GM23248 (cell line): ENCODE results near the gene MARCHF3. TPM values are rescaled to one million over a fixed set of nuclear protein-coding genes. Genes with fewer than 3 reads are reported as not detected.

Experiments
- DNase-seq: peaks from one replicate; pipeline ENCODE4 v3.0.0-alpha.2; 2015
- H2AFZ ChIP-seq: fragments of 200-600 bp; sonication (generic); 2 replicates; pipeline ENCODE4 v1.6.1; 2016; ENCODE audit warnings: antibody characterized with exemption
- H3F3A ChIP-seq: fragments of 200-600 bp; sonication (generic); 2 replicates; pipeline ENCODE4 v1.6.1; 2016; ENCODE audit warnings: mild to moderate bottlenecking, antibody characterized with exemption, mixed run types; ENCODE audit not compliant: insufficient read depth
- H3K27ac ChIP-seq: fragments of 200-600 bp; sonication (generic); 2 replicates; pipeline ENCODE4 v1.5.1; 2016; ENCODE audit warnings: mild to moderate bottlenecking
- H3K27me3 ChIP-seq: fragments of 200-600 bp; sonication (generic); replicated peaks from 2 replicates; pipeline ENCODE4 v1.6.1; 2016; ENCODE audit warnings: mild to moderate bottlenecking; ENCODE audit not compliant: insufficient read depth
- H3K36me3 ChIP-seq: fragments of 200-600 bp; sonication (generic); 2 replicates; pipeline ENCODE4 v1.6.1; 2016; ENCODE audit warnings: low read depth, mild to moderate bottlenecking
- H3K4me1 ChIP-seq: fragments of 200-600 bp; sonication (generic); 2 replicates; pipeline ENCODE4 v1.6.1; 2016; ENCODE audit warnings: mild to moderate bottlenecking; ENCODE audit not compliant: insufficient read depth
- H3K4me2 ChIP-seq: fragments of 200-600 bp; sonication (generic); one replicate; pipeline ENCODE4 v1.6.1; 2016; ENCODE audit warnings: mild to moderate bottlenecking; ENCODE audit not compliant: unreplicated experiment
- H3K4me3 ChIP-seq: fragments of 200-600 bp; sonication (generic); 2 replicates; pipeline ENCODE4 v1.5.1; 2016; ENCODE audit warnings: mild to moderate bottlenecking
- H3K79me2 ChIP-seq: fragments of 200-600 bp; sonication (generic); 2 replicates; pipeline ENCODE4 v1.6.1; 2016; ENCODE audit warnings: mild to moderate bottlenecking; ENCODE audit not compliant: insufficient read depth
- H3K9ac ChIP-seq: fragments of 200-600 bp; sonication (generic); 2 replicates; pipeline ENCODE4 v1.6.1; 2016; ENCODE audit warnings: mild to moderate bottlenecking
- H3K9me2 ChIP-seq: fragments of 200-600 bp; sonication (generic); 2 replicates; pipeline ENCODE4 v1.6.1; 2016; ENCODE audit warnings: mixed run types, mild to moderate bottlenecking, moderate library complexity; ENCODE audit not compliant: insufficient read depth
- H3K9me3 ChIP-seq: fragments of 200-600 bp; sonication (generic); one replicate; pipeline ENCODE4 v1.6.1; 2017; ENCODE audit warnings: low read depth
- H4K20me1 ChIP-seq: fragments of 200-600 bp; sonication (generic); 2 replicates; pipeline ENCODE4 v1.6.0; 2016; ENCODE audit not compliant: insufficient read depth
- EZH2 ChIP-seq: fragments of 200-600 bp; sonication (generic); IDR thresholded peaks from 2 replicates; pipeline ENCODE4 v1.6.1; 2018; ENCODE audit warnings: antibody characterized with exemption, mild to moderate bottlenecking; ENCODE audit not compliant: insufficient read depth, poor library complexity, severe bottlenecking
- EZH2phosphoT487 ChIP-seq: fragments of 200-600 bp; sonication (generic); IDR thresholded peaks from 2 replicates; pipeline ENCODE4 v1.6.1; 2018; ENCODE audit warnings: antibody characterized with exemption, moderate library complexity, mild to moderate bottlenecking, low read depth; ENCODE audit not compliant: insufficient read depth
- WGBS, 2 experiments: methylation state at CpG; one replicate each; pipeline ENCODE4 v1.1.6; 2015 to 2017; ENCODE audit warnings: low lambda C conversion rate in 2 of 2, low coverage in 1 of 2; ENCODE audit errors: missing lambda C conversion rate in 2 of 2; 5-methylcytosine and 5-hydroxymethylcytosine counted together
- in situ Hi-C: fragments of 300-500 bp; cut with MboI; formaldehyde crosslinking; loops from 2 replicates; pipeline ENCODE4 v1.15.0; 2020
- polyA plus RNA-seq: library from polyadenylated mRNA; unstranded; fragments of >200 nt; fragmentation: Nextera tagmentation; extraction: Ambion mirVana; gene quantifications from 2 replicates; pipeline ENCODE4 v1.2.1, GENCODE V29; 2016
- total RNA-seq: library from RNA; depleted of rRNA; stranded (reverse); fragments of >200 nt; shearing (Covaris generic); gene quantifications from 2 replicates; pipeline ENCODE4 v1.2.3, GENCODE V29; 2014

Gene MARCHF3
- total and polyA plus RNA-seq, 2 experiments from 2014 or later: 3.8 to 5.8 TPM

- Histone ChIP-seq H3K36me3 (no peaks in the 10 kb centered on the region), H3K4me1 (no peaks in the 10 kb centered on the region), H3K4me2 (no peak overlapping the region), H3F3A (no peaks in the 10 kb centered on the region), H3K27ac (no peak overlapping the region), H3K9ac (no peak overlapping the region), H3K27me3 (no peaks in the 10 kb centered on the region), H3K79me2 (no peaks in the 10 kb centered on the region), H4K20me1 (no peaks in the 10 kb centered on the region), H2AFZ (no peak overlapping the region), H3K4me3 (no peak overlapping the region), H3K9me2 (no peaks in the 10 kb centered on the region), H3K9me3 (no peaks in the 10 kb centered on the region)
- TF ChIP-seq EZH2 (no peak), EZH2phosphoT487 (no peak)
- in situ Hi-C loops: no loop called here
- no peak for DNase-seq
These were observed 36.4 kb upstream of the MARCHF3 start for GRCh38 chr5:127066721-127067120.

GRCh38 chr5:127064253-127064840 is 34.0 kb upstream of the MARCHF3 start:
- TF ChIP-seq EZH2phosphoT487 (no peak), EZH2 (no peak)
- in situ Hi-C loops: no loop called here

GRCh38 chr5:127063257-127063913 is 33.0 kb upstream of the MARCHF3 start:
- Histone ChIP-seq H3K27me3 (no peaks in the 10 kb centered on the region), H3K9ac (no peak overlapping the region), H3K4me2 (no peak overlapping the region), H3K4me3 (no peak overlapping the region), H3K4me1 (peaks cover 7% of the 10 kb centered on the region), H3K9me3 (no peaks in the 10 kb centered on the region), H2AFZ (no peak overlapping the region), H4K20me1 (no peaks in the 10 kb centered on the region), H3K27ac (no peak overlapping the region), H3K9me2 (no peaks in the 10 kb centered on the region), H3F3A (no peaks in the 10 kb centered on the region), H3K36me3 (no peaks in the 10 kb centered on the region), H3K79me2 (no peaks in the 10 kb centered on the region)
- in situ Hi-C loops: no loop called here
- TF ChIP-seq EZH2 (no peak), EZH2phosphoT487 (no peak)
- no peak for DNase-seq
- WGBS, 2 experiments: 35 to 36% methylated on average over 2 of the region's 2 CpGs

More at GRCh38 chr5:127064253-127064840, 34.0 kb upstream of the MARCHF3 start:
- Histone ChIP-seq H3K9me3 (no peaks in the 10 kb centered on the region), H3K4me2 (no peak overlapping the region), H3K9ac (no peak overlapping the region), H3K4me1 (peaks cover 7% of the 10 kb centered on the region), H3K27me3 (no peaks in the 10 kb centered on the region), H3K36me3 (no peaks in the 10 kb centered on the region), H3K9me2 (no peaks in the 10 kb centered on the region), H3K27ac (no peak overlapping the region), H4K20me1 (no peaks in the 10 kb centered on the region), H2AFZ (no peak overlapping the region), H3F3A (no peaks in the 10 kb centered on the region), H3K4me3 (no peak overlapping the region), H3K79me2 (no peaks in the 10 kb centered on the region)
- 94% methylated on average over 4 of the region's 4 CpGs for WGBS, 2 experiments
- no peak for DNase-seq

GRCh38 chr5:127061956-127062355 is 31.6 kb upstream of the MARCHF3 start:
- in situ Hi-C loops: no loop called here
- Histone ChIP-seq H3K4me2 (no peak overlapping the region), H3K27ac (no peak overlapping the region), H3K27me3 (no peaks in the 10 kb centered on the region), H4K20me1 (no peaks in the 10 kb centered on the region), H3K79me2 (no peaks in the 10 kb centered on the region), H2AFZ (no peak overlapping the region), H3F3A (no peaks in the 10 kb centered on the region), H3K9me3 (no peaks in the 10 kb centered on the region), H3K9me2 (no peaks in the 10 kb centered on the region), H3K4me3 (no peak overlapping the region), H3K4me1 (peaks cover 7% of the 10 kb centered on the region), H3K36me3 (no peaks in the 10 kb centered on the region), H3K9ac (no peak overlapping the region)
- no peak for TF ChIP-seq EZH2
- TF ChIP-seq EZH2phosphoT487: no peak
- WGBS, 2 experiments: 93 to 96% methylated on average over 1 of the region's 1 CpG
- no peak for DNase-seq

GRCh38 chr5:127061537-127061936 is 31.2 kb upstream of the MARCHF3 start:
- Histone ChIP-seq H2AFZ (no peak overlapping the region), H3K4me2 (no peak overlapping the region), H3K9ac (no peak overlapping the region), H3K36me3 (no peaks in the 10 kb centered on the region), H3K9me3 (no peaks in the 10 kb centered on the region), H3K79me2 (no peaks in the 10 kb centered on the region), H3K27ac (no peak overlapping the region), H3K9me2 (no peaks in the 10 kb centered on the region), H3F3A (no peaks in the 10 kb centered on the region), H3K27me3 (no peaks in the 10 kb centered on the region), H4K20me1 (no peaks in the 10 kb centered on the region), H3K4me3 (no peak overlapping the region), H3K4me1 (peaks cover 7% of the 10 kb centered on the region)
- 92 to 96% methylated on average over 1 of the region's 1 CpG for WGBS, 2 experiments
- no peak for DNase-seq
- TF ChIP-seq EZH2phosphoT487 (no peak), EZH2 (no peak)
- in situ Hi-C loops: no loop called here
